Measurements from ENCODE around the gene TCAP. TPM values are rescaled to one million over a fixed set of nuclear protein-coding genes. Genes with fewer than 3 reads are reported as not detected.

Gene TCAP
- polyA plus RNA-seq, 1 donor from 2014 or later: 3.7 TPM

GRCh38 chr17:39618956-39619785 is 46.0 kb upstream of the TCAP start:
- H3F3A ChIP-seq (ENCODE audit: insufficient read depth, low read length, poor library complexity, severe bottlenecking): no peaks in the 10 kb centered on the region
- no peaks in the 10 kb centered on the region for H3K36me3 ChIP-seq (ENCODE audit: insufficient read depth, low read length)
- no peak overlapping the region for H2AFZ ChIP-seq (ENCODE audit: low read depth, low read length)
- TF ChIP-seq SMC3 (conservative IDR thresholded peaks at IDR 0.05; ENCODE audit: poor library complexity) (no peak), RAD21 (conservative IDR thresholded peaks at IDR 0.05) (no peak), MXI1 (conservative IDR thresholded peaks at IDR 0.05; ENCODE audit: poor library complexity, severe bottlenecking) (no peak), TAF1 (IDR thresholded peaks at IDR 0.05; ENCODE audit: low read depth) (no peak), EP300 (conservative IDR thresholded peaks at IDR 0.05; ENCODE audit: poor library complexity, severe bottlenecking) (no peak), POLR2AphosphoS5 (IDR thresholded peaks at IDR 0.05) (no peak), EZH2 (IDR thresholded peaks at IDR 0.05; ENCODE audit: borderline replicate concordance, insufficient read depth, low read length, poor library complexity, severe bottlenecking) (no peak)
- TF ChIP-seq, protein P1, sequence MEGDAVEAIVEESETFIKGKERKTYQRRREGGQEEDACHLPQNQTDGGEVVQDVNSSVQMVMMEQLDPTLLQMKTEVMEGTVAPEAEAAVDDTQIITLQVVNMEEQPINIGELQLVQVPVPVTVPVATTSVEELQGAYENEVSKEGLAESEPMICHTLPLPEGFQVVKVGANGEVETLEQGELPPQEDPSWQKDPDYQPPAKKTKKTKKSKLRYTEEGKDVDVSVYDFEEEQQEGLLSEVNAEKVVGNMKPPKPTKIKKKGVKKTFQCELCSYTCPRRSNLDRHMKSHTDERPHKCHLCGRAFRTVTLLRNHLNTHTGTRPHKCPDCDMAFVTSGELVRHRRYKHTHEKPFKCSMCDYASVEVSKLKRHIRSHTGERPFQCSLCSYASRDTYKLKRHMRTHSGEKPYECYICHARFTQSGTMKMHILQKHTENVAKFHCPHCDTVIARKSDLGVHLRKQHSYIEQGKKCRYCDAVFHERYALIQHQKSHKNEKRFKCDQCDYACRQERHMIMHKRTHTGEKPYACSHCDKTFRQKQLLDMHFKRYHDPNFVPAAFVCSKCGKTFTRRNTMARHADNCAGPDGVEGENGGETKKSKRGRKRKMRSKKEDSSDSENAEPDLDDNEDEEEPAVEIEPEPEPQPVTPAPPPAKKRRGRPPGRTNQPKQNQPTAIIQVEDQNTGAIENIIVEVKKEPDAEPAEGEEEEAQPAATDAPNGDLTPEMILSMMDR (IDR thresholded peaks at IDR 0.05; ENCODE audit: poor library complexity, severe bottlenecking): no peak
- TF ChIP-seq, protein P2, sequence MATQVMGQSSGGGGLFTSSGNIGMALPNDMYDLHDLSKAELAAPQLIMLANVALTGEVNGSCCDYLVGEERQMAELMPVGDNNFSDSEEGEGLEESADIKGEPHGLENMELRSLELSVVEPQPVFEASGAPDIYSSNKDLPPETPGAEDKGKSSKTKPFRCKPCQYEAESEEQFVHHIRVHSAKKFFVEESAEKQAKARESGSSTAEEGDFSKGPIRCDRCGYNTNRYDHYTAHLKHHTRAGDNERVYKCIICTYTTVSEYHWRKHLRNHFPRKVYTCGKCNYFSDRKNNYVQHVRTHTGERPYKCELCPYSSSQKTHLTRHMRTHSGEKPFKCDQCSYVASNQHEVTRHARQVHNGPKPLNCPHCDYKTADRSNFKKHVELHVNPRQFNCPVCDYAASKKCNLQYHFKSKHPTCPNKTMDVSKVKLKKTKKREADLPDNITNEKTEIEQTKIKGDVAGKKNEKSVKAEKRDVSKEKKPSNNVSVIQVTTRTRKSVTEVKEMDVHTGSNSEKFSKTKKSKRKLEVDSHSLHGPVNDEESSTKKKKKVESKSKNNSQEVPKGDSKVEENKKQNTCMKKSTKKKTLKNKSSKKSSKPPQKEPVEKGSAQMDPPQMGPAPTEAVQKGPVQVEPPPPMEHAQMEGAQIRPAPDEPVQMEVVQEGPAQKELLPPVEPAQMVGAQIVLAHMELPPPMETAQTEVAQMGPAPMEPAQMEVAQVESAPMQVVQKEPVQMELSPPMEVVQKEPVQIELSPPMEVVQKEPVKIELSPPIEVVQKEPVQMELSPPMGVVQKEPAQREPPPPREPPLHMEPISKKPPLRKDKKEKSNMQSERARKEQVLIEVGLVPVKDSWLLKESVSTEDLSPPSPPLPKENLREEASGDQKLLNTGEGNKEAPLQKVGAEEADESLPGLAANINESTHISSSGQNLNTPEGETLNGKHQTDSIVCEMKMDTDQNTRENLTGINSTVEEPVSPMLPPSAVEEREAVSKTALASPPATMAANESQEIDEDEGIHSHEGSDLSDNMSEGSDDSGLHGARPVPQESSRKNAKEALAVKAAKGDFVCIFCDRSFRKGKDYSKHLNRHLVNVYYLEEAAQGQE (IDR thresholded peaks at IDR 0.05; ENCODE audit: borderline replicate concordance): no peak
- H3K27me3 ChIP-seq (ENCODE audit: insufficient read depth, low read depth, low read length): peaks cover 50% of the 10 kb centered on the region
- no peak overlapping the region for H3K27ac ChIP-seq (ENCODE audit: low read length)
- H3K9me3 ChIP-seq (ENCODE audit: low read length): no peaks in the 10 kb centered on the region
- H3K4me2 ChIP-seq (ENCODE audit: low read length): no peak overlapping the region
- no peaks in the 10 kb centered on the region for H3K9me2 ChIP-seq (ENCODE audit: insufficient read depth, low read length)
- no peak overlapping the region for H3K9ac ChIP-seq (ENCODE audit: low read length)
- no peaks in the 10 kb centered on the region for H4K20me1 ChIP-seq (ENCODE audit: insufficient read depth)
- no peak overlapping the region for H3K4me3 ChIP-seq (ENCODE audit: low read length)
- H3K79me2 ChIP-seq (replicated peaks; ENCODE audit: insufficient read depth, low read length): no peaks in the 10 kb centered on the region

DNA sequence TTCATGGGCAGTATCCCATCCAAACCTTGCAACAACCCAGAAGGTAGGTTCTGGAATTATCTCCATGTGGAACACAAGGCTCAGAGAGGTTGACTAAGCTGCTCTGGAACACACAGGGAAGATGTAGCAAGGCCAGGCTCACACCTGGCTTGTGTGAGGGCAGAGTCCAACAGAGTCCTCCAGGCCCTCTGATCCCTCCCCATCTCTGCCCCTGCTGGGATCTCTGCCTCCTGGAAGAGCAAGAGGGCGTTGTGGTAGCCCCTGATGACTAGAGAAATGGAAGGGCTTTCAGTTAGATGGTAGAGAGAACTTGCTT is 45.4 kb upstream of the TCAP start:
- no peaks in the 10 kb centered on the region for H3F3A ChIP-seq (ENCODE audit: insufficient read depth, low read length, poor library complexity, severe bottlenecking)
- no peak overlapping the region for H2AFZ ChIP-seq (ENCODE audit: low read depth, low read length)
- no peaks in the 10 kb centered on the region for H3K36me3 ChIP-seq (ENCODE audit: insufficient read depth, low read length)
- H3K9me3 ChIP-seq (ENCODE audit: low read length): no peaks in the 10 kb centered on the region
- H3K27ac ChIP-seq (ENCODE audit: low read length): no peak overlapping the region
- H3K79me2 ChIP-seq (replicated peaks; ENCODE audit: insufficient read depth, low read length): no peaks in the 10 kb centered on the region
- H3K4me2 ChIP-seq (ENCODE audit: low read length): no peak overlapping the region
- H3K9me2 ChIP-seq (ENCODE audit: insufficient read depth, low read length): no peaks in the 10 kb centered on the region
- H4K20me1 ChIP-seq (ENCODE audit: insufficient read depth): no peaks in the 10 kb centered on the region
- no peak overlapping the region for H3K9ac ChIP-seq (ENCODE audit: low read length)
- TF ChIP-seq, protein P1 (IDR thresholded peaks at IDR 0.05; ENCODE audit: poor library complexity, severe bottlenecking): no peak
- no peak overlapping the region for H3K4me3 ChIP-seq (ENCODE audit: low read length)
- peaks cover 53% of the 10 kb centered on the region for H3K27me3 ChIP-seq (ENCODE audit: insufficient read depth, low read depth, low read length)

Measured in neural cell (in vitro differentiated cells).